HAP-1 (cell line): ENCODE results near the gene JAKMIP3.
A peak's percentile ranks its signal among the peaks of the same experiment; 100 is the strongest.

ENCODE experiments used
- DNase-seq, 2 experiments: peaks; one replicate each; pipeline ENCODE4 v3.0.0-alpha.2; 2016 to 2020; ENCODE audit warnings: low spot score in 2 of 2
- H3K27me3 ChIP-seq: fragments of 250-450 bp; sonication (Bioruptor Pico); 2 replicates; pipeline ENCODE4 v1.5.1; 2020; ENCODE audit warnings: low read depth, mild to moderate bottlenecking, moderate library complexity
- H3K36me3 ChIP-seq: fragments of 250-450 bp; sonication (Bioruptor Pico); replicated peaks from 2 replicates; pipeline ENCODE4 v1.5.1; 2020; ENCODE audit warnings: mild to moderate bottlenecking
- H3K4me1 ChIP-seq: fragments of 250-450 bp; sonication (Bioruptor Pico); 2 replicates; pipeline ENCODE4 v1.5.1; 2020; ENCODE audit warnings: mild to moderate bottlenecking
- H3K4me3 ChIP-seq: fragments of 250-450 bp; sonication (Bioruptor Pico); 2 replicates; pipeline ENCODE4 v1.5.1; 2020; ENCODE audit warnings: mild to moderate bottlenecking, moderate library complexity
- H3K9me3 ChIP-seq: fragments of 250-450 bp; sonication (Bioruptor Pico); 2 replicates; pipeline ENCODE4 v1.5.1; 2020; ENCODE audit warnings: mild to moderate bottlenecking, moderate library complexity
- in situ Hi-C: fragments of 300-500 bp; cut with MboI; formaldehyde crosslinking; loops from 3 replicates; pipeline ENCODE4 v1.14.3; 2020; ENCODE audit warnings: low sequenced_read_pairs, inconsistent platforms, mixed read lengths

JAKMIP3 gene

DNA sequence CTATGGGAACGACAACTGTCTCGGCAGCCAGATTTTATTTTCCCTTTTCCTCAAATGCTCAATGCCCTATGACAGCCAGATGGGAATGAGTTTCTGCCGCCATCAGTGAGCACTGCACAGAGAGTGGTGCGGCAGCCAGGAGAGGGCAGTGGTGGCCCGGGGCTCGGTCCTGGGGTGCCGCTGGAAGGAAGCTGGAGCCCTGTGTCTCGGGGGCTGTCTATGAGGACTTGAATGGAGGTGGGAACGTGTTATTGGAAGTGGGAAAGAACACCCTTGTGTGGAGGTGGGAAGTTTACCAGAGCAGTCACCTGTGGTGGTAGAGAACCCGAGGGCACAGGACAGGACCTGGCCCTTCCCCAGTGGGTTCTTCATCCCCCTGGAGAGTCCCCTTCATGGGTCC lies 35.8 kb downstream of the JAKMIP3 start:
- Histone ChIP-seq H3K4me3 (no peak overlapping the region), H3K9me3 (no peaks in the 10 kb centered on the region), H3K27me3 (no peaks in the 10 kb centered on the region), H3K36me3 (no peaks in the 10 kb centered on the region), H3K4me1 (no peaks in the 10 kb centered on the region)
- DNase-seq = no peak
- in situ Hi-C loops = no loop called here

DNA sequence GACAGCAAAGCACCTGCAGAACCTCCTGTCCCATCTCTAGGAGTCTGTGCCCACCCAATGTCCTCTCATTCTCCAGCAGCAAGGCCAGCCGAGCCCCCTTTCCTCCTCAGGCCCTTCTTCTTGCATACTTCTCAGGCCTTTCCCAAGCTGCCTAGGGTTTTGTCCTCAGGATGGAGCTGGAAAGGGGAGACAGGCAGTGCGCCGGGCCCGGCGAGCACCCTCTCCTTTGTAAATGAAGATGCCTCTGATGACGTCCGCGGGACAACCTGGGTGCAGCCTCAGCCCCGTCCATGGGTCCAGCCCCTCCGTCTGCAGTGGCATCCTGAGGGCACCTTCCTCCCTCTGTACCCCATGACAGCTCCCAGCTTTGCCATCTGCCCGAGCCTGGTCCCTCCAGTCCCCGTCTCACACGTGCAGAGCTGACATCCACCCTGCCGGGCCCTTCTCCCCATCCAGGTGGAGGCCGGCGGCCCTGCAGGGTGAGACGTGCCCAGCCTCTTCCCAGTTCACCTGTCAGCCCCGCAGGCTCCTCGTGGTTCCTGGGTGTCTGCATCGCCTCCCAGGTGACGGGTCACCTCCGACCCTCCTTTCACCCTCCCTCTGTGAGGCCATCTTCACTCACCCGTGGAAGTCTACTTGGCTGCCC lies 36.4 kb downstream of the JAKMIP3 start:
- Histone ChIP-seq H3K4me3 (no peak overlapping the region), H3K4me1 (no peaks in the 10 kb centered on the region), H3K36me3 (no peaks in the 10 kb centered on the region), H3K27me3 (no peaks in the 10 kb centered on the region), H3K9me3 (no peaks in the 10 kb centered on the region)
- no peak for DNase-seq
- in situ Hi-C loops = no loop called here

DNA sequence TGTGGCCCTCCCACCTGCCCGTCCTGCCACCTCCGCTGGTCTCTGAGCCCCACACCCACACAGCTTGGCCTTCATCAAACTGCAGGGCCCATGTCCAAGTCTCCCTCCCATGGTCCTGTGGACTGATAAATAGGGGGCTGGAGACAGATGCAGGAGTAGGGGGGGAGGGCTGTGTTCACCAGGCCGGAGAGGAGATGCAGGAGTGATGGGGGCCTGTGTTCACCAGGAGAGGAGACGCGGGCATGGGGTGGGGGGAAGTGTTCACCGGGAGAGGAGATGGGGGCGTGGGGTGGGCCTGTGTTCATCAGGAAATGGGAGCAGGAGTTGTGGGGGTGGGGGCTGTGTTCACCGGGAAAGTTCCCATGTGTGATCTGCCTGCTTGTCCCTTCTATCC lies 37.0 kb downstream of the JAKMIP3 start:
- Histone ChIP-seq H3K36me3 (no peaks in the 10 kb centered on the region), H3K9me3 (no peaks in the 10 kb centered on the region), H3K27me3 (no peaks in the 10 kb centered on the region), H3K4me3 (no peak overlapping the region), H3K4me1 (no peaks in the 10 kb centered on the region)
- DNase-seq = no peak
- in situ Hi-C loops = no loop called here

DNA sequence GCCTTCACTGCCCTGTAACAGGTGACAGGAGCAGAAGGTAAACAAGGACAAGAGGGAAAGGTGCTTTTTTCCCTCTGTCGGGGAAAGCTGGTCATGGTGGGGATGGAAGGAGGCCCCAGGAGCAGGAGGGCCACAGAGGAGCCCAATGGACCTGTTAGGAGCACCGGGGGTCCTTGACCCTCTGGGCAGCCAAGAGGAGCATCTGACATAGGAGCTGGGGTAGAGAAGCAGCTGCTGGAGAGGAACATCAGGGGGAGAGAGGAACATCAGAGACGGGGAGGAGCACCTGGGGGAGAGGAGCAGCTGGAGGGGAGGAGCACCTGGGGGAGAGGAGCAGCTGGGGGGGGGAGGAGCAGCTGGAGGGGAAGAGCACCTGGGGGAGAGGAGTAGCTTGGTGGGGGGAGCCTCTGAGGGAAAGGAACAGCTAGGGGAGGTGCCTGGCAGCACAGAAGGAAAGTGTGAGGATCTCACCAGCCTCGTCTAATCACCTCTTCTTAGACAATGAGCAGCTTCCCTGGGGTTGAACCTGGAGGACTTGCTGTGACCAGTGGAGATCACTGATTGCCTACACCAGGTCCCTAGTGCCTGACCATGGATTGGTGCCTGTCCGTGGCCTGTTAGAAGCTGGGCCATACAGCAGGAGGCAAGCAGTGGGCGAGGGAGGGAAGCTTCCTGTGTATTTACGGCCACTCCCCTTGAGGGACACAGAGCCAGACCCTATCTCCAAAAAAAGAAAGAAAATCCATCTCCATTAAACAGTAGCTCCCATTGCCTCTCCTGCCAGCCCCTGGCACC lies 37.6 kb downstream of the JAKMIP3 start:
- no peaks in the 10 kb centered on the region for H3K4me1 ChIP-seq
- no peak overlapping the region for H3K4me3 ChIP-seq
- in situ Hi-C loops = no loop called here
- no peaks in the 10 kb centered on the region for H3K36me3 ChIP-seq
- no peak for DNase-seq
- H3K9me3 ChIP-seq = no peaks in the 10 kb centered on the region
- no peaks in the 10 kb centered on the region for H3K27me3 ChIP-seq

DNA sequence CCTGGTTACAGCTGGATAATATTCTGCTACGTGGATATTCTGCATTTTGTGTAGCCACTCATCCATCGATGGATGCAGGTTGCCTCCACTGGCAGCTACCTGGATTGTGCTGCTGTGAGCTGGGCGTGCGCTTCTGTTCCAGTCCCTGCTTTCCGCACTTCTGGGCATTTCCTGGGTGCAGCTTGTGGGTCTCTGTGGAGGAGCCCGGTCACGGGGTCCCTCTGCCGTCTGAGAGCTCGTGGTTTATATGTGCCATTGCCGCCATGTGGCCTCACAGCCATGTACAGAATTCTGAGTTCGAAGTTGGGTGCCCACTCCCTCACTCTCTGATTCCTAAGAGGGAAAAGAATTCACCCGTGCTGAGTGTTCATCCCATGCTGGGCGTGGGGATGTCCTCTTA lies 38.3 kb downstream of the JAKMIP3 start:
- Histone ChIP-seq H3K4me3 (no peak overlapping the region), H3K4me1 (no peaks in the 10 kb centered on the region), H3K36me3 (no peaks in the 10 kb centered on the region), H3K9me3 (no peaks in the 10 kb centered on the region), H3K27me3 (no peaks in the 10 kb centered on the region)
- in situ Hi-C loops = no loop called here
- DNase-seq = no peak

DNA sequence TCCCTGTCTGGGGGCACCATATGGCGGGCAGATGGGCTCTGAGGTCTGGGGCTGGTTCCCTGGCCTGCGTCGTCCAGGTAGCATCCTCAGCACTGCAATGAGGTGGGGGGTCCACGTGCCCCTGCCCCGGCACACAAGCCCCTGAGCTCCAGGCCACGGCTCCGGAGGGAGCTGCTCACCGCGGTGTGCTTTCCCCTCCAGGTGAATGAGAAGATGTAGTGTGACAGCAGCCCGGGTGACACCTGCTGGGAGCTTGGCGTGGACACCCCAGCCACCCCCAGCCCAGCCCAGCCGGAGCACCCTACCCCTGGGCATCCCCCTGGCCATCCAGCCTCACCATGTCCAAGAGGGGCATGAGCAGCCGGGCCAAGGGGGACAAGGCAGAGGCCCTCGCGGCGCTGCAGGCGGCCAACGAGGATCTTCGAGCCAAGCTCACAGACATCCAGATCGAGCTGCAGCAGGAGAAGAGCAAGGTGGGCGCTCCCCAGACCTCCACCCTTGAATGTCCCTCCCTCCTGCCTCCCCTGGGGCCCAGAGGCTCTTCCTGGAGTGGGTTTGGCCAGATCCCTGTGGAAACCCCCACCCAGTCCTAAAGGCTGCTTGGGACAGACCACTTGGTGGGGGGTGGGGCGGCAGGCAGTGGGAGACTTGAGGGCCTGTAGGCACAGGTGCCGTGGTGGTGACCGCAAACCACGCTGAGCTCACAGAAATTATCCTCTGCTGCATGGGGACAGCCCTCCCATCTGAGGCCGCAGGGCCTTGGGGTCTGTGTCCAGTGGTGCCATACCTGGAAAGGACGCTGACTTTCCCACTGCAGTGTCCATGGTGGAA lies 38.9 kb downstream of the JAKMIP3 start:
- in situ Hi-C loops = no loop called here
- H3K9me3 ChIP-seq = no peaks in the 10 kb centered on the region
- no peaks in the 10 kb centered on the region for H3K36me3 ChIP-seq
- no peaks in the 10 kb centered on the region for H3K27me3 ChIP-seq
- H3K4me1 ChIP-seq = no peaks in the 10 kb centered on the region
- H3K4me3 ChIP-seq = no peak overlapping the region
- DNase-seq = no peak

DNA sequence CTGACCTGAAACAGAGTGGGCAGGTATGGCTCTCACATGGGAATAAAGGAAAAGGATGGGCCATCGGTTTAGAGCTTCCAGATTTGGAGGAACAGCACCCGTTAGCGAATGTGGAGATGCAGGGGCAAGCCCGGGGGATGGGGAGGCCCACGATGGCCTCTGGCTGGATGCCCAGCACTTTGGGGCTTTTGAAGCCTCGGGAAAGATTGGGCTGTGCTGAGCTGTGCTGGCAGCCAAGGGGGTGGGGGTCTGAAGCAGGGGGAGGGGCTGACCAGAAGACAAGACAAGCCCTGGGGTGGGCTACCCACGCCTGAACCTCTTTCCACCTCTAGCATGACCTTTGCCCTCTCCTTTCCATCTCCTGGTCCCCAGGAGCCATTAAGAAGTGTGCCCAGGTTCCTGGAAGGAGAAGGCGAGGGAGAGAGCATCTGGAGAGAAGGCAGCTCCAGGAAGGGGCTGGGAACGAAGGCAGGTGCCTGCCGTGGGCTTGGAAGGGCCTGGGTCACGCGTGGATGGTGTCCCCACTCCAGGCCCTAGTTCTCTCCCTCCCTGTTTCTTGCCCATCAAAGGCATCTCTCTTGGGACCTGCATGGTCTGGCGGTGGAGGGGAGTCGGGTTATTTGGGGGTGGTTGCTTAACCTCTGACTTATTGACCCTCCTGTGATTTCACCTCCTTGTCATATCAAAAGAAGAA lies 39.7 kb downstream of the JAKMIP3 start:
- H3K4me1 ChIP-seq = no peaks in the 10 kb centered on the region
- H3K4me3 ChIP-seq = no peak overlapping the region
- H3K9me3 ChIP-seq = no peaks in the 10 kb centered on the region
- in situ Hi-C loops = no loop called here
- no peak for DNase-seq
- H3K36me3 ChIP-seq = no peaks in the 10 kb centered on the region
- H3K27me3 ChIP-seq = no peaks in the 10 kb centered on the region

DNA sequence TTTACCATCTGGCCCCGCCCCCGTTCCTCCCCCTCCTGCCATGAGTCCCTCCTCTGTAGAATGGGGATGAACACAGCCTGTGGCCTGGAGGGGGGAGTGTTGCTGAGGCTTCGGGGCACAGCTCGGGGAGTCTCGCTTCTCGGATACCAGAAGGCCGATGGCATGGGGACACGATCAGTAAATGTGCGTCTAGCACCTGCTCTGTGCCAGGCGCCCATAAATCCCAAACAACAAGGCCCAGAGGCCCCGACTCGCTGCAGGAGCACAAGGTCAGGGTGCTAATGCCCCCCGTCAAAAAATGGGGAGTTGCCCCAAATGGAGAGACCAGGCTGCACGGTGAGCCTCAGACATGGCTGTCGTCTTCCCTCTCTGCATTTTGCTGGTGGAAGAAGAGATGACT lies 40.7 kb downstream of the JAKMIP3 start:
- H3K27me3 ChIP-seq = no peaks in the 10 kb centered on the region
- H3K36me3 ChIP-seq = no peaks in the 10 kb centered on the region
- in situ Hi-C loops = no loop called here
- no peaks in the 10 kb centered on the region for H3K4me1 ChIP-seq
- H3K4me3 ChIP-seq = no peak overlapping the region
- no peaks in the 10 kb centered on the region for H3K9me3 ChIP-seq
- DNase-seq = no peak

DNA sequence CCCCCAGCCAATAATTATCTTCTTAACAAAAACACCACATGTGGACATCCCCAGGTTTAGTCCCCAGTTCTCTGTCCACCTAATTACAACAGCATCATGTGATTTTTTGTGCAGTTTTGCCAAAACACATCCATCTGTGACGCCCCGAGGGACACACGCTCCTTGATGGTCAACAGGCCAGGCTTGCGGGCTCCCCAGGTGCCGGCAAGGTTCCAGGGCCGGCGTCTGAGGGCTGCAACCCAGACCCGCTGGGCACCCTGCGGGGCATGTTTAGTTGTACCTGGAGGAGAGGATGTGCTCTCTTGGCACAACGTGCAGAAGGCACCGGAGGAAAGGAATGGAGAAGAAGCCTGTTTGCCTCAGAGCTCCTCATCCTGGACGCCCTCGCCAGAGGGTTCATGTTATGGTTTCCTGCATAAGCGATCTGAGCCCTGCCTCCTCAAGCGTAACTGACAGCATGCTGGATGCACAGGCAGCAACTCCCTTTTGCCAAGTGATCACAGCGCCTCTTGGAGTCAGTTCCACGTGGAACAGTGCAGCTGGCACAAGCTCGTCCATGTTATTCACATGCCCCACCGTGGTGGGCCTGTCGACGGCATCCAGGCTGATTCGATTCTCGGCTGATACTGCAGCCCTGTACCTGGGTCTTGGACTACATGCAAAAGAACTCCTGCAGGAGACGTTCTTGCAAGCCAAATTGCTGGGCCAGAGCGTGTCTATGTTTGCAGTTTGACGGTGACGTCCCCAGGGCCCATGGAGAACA lies 41.6 kb downstream of the JAKMIP3 start:
- no peaks in the 10 kb centered on the region for H3K4me1 ChIP-seq
- no peak for DNase-seq
- H3K27me3 ChIP-seq = no peaks in the 10 kb centered on the region
- in situ Hi-C loops = no loop called here
- no peaks in the 10 kb centered on the region for H3K36me3 ChIP-seq
- H3K9me3 ChIP-seq = no peaks in the 10 kb centered on the region
- H3K4me3 ChIP-seq = no peak overlapping the region

DNA sequence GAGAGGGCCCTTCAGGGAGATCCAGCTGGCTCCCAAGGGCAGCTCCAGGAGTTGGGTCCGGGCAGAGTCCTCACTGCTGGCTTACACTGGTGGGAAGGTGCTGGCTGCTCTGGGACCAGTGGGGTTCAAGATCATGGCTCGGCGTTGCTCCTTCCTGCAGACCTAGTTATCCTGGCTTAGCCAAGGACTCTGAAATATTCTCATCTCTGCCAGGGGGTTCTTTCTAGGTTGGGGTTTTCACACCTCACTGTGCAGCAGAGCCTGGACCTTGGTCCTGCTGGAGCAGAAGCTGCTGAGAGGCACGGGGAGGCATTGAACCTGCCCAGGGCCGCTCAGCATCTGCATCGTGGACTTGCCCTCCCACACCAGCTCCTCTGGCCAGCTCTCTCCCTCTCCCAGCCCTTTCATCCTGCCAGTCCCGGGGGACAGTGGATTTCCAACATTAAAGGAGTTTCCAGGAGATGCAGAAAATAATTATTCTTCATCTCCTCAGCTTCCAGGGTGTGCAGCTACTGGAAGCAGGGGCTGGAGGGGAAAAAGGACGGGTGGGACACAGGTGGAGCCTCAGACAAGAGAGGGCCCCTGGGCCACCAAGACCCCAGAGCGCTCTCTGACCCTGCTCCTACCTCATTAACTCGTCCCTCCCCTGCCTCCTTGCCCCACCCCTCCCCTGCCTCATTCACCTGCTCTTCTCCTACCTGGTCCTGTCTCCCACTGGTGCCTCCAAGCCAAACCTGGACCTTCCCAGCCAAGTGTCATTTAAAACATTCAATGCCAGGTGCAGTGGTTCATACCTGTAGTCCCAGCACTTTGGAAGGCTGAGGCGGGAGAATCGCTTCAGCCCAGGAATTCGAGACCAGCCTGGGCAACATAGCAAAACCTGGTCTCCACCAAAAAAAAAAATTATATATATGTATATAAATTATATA lies 42.5 kb downstream of the JAKMIP3 start:
- Histone ChIP-seq H3K9me3 (no peaks in the 10 kb centered on the region), H3K4me3 (no peak overlapping the region), H3K27me3 (no peaks in the 10 kb centered on the region), H3K4me1 (no peaks in the 10 kb centered on the region), H3K36me3 (no peaks in the 10 kb centered on the region)
- DNase-seq = no peak
- in situ Hi-C loops = no loop called here

DNA sequence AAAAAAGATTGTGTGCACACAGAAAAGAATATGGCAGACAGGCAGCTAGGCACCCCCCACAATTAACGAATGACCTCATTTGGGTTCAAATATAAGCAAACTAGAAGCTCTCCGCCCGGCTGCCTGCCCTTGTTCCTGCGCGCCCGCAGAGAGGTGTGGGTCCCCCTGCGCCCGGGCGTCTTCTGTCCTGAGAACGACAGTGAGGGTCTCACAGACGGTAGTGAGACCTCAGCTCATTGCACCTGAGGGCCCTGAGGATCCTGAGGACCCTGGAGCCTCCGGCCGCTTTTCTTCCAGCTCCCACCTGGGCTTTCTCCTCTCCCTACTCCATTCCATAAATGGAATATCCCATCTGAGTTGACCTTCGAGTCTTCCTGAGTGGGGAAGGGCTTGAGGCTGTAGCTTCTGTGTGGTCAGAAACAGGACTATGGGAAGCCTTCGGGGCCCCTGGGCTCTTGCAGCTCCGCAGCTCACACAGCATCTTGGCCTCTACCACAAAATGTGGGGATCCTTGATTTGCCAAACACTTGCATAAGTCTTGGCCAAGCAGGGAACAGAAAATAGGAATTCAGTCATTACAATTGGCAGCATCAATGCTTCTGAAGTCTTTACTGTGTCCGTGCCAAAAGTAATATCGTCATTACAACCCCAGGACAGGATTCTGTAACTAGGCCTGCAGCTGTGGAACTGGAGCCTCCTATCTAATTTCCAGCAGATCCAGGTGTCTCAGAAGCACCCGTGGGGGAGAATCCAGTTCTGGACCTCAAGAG lies 43.8 kb downstream of the JAKMIP3 start:
- no peak for DNase-seq
- Histone ChIP-seq H3K36me3 (no peaks in the 10 kb centered on the region), H3K9me3 (no peaks in the 10 kb centered on the region), H3K27me3 (no peaks in the 10 kb centered on the region), H3K4me1 (no peaks in the 10 kb centered on the region), H3K4me3 (no peak overlapping the region)
- in situ Hi-C loops = no loop called here

DNA sequence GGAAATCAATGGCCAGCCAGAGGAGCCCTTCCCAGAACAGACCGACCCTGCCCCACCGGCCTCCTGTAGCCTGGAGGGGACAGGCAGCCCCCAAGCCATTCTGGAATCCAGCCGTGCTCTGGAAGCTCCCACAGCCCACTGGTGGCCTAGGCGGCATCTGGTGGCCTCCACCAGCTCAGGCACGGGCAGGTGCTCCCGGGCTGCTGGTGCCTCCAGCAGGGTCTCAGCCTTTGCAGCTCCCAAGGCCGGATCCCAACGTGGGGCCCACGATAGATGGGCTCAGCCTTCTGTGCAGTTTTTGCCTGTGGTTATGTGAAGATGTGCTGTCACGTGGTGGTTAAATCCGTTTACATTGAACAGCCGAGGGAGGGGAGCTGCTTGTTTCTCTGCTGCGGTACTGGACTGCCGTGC lies 44.4 kb downstream of the JAKMIP3 start:
- H3K4me3 ChIP-seq = no peak overlapping the region
- no peaks in the 10 kb centered on the region for H3K36me3 ChIP-seq
- in situ Hi-C loops = no loop called here
- no peaks in the 10 kb centered on the region for H3K4me1 ChIP-seq
- H3K9me3 ChIP-seq = no peaks in the 10 kb centered on the region
- no peaks in the 10 kb centered on the region for H3K27me3 ChIP-seq
- DNase-seq = peak in 1 of 2 experiments; percentile 5
